Astrocyte (in vitro differentiated cells and primary cell): ENCODE data around the gene POMT2. TPM values are rescaled to one million over a fixed set of nuclear protein-coding genes. Genes with fewer than 3 reads are reported as not detected.

Experiments used
- DNase-seq: peaks from one replicate; pipeline ENCODE4 v3.0.0-alpha.2; 2010; ENCODE audit warnings: low read depth
- FAIRE-seq: peaks from 2 replicates; lab custom pipeline; 2011; peaks lifted over from hg19 to GRCh38; lab: Jason Lieb, UNC
- H2AFZ ChIP-seq: 2 replicates; pipeline ENCODE4 v1.6.0; 2012; ENCODE audit warnings: low read depth, low read length, inconsistent platforms
- H3K27ac ChIP-seq: 2 replicates; pipeline ENCODE4 v1.5.1; 2011; ENCODE audit warnings: low read depth, low read length, inconsistent platforms
- H3K27me3 ChIP-seq: 2 replicates; pipeline ENCODE4 v1.6.0; 2011; ENCODE audit warnings: low read length, inconsistent platforms; ENCODE audit not compliant: insufficient read depth
- H3K36me3 ChIP-seq: 2 replicates; pipeline ENCODE4 v1.5.1; 2011; ENCODE audit warnings: low read length, inconsistent platforms; ENCODE audit not compliant: insufficient read depth
- H3K4me1 ChIP-seq: 2 replicates; pipeline ENCODE4 v1.5.1; 2011; ENCODE audit warnings: low read length, inconsistent platforms; ENCODE audit not compliant: insufficient read depth
- H3K4me2 ChIP-seq: 2 replicates; pipeline ENCODE4 v1.6.0; 2012; ENCODE audit warnings: low read length, inconsistent platforms
- H3K4me3 ChIP-seq: 2 replicates; pipeline ENCODE4 v1.5.1; 2011; ENCODE audit warnings: low read depth, mild to moderate bottlenecking, low read length, inconsistent platforms; ENCODE audit not compliant: insufficient read depth
- H3K79me2 ChIP-seq: 2 replicates; pipeline ENCODE4 v1.6.0; 2012; ENCODE audit warnings: mild to moderate bottlenecking, low read length, inconsistent platforms; ENCODE audit not compliant: insufficient read depth
- H3K9ac ChIP-seq: 2 replicates; pipeline ENCODE4 v1.6.0; 2012; ENCODE audit warnings: mild to moderate bottlenecking, low read length, inconsistent platforms
- H3K9me3 ChIP-seq: 2 replicates; pipeline ENCODE4 v1.5.1; 2012; ENCODE audit warnings: low read depth, mild to moderate bottlenecking, low read length, inconsistent platforms; ENCODE audit not compliant: insufficient read depth
- H4K20me1 ChIP-seq: 2 replicates; pipeline ENCODE4 v1.6.0; 2012; ENCODE audit warnings: low read length, inconsistent platforms; ENCODE audit not compliant: insufficient read depth
- H3K27ac Mint-ChIP-seq: one replicate; pipeline ENCODE4 v1.8.0; 2021; ENCODE audit warnings: mild to moderate bottlenecking, mixed read lengths; ENCODE audit not compliant: unreplicated experiment
- H3K27me3 Mint-ChIP-seq: one replicate; pipeline ENCODE4 v1.8.0; 2021; ENCODE audit warnings: low read depth, mixed read lengths; ENCODE audit not compliant: unreplicated experiment
- H3K36me3 Mint-ChIP-seq: one replicate; pipeline ENCODE4 v1.8.0; 2021; ENCODE audit warnings: low read depth, mixed read lengths; ENCODE audit not compliant: unreplicated experiment
- H3K4me1 Mint-ChIP-seq: one replicate; pipeline ENCODE4 v1.8.0; 2021; ENCODE audit warnings: low read depth, mixed read lengths; ENCODE audit not compliant: unreplicated experiment
- H3K4me3 Mint-ChIP-seq: one replicate; pipeline ENCODE4 v1.8.0; 2021; ENCODE audit warnings: mild to moderate bottlenecking, moderate library complexity, mixed read lengths; ENCODE audit not compliant: unreplicated experiment
- H3K9me3 Mint-ChIP-seq: one replicate; pipeline ENCODE4 v1.8.0; 2021; ENCODE audit warnings: mild to moderate bottlenecking, mixed read lengths; ENCODE audit not compliant: unreplicated experiment
- EZH2 ChIP-seq: IDR thresholded peaks from 2 replicates; pipeline ENCODE4 v1.6.1; 2012; ENCODE audit warnings: mild to moderate bottlenecking, low read length, inconsistent platforms; ENCODE audit not compliant: insufficient read depth
- total RNA-seq: library from RNA; stranded (reverse); gene quantifications from 2 replicates; pipeline ENCODE4 v1.2.1, GENCODE V29; 2021
- TF ChIP-seq, protein P1 (sequence below): IDR thresholded peaks from 2 replicates; pipeline ENCODE4 v1.5.1; 2011; ENCODE audit warnings: low read depth, mild to moderate bottlenecking, inconsistent platforms, low read length, moderate library complexity; ENCODE audit not compliant: insufficient read depth

POMT2 gene
- total RNA-seq, 1 donor from 2014 or later, result 53.4 TPM

DNA sequence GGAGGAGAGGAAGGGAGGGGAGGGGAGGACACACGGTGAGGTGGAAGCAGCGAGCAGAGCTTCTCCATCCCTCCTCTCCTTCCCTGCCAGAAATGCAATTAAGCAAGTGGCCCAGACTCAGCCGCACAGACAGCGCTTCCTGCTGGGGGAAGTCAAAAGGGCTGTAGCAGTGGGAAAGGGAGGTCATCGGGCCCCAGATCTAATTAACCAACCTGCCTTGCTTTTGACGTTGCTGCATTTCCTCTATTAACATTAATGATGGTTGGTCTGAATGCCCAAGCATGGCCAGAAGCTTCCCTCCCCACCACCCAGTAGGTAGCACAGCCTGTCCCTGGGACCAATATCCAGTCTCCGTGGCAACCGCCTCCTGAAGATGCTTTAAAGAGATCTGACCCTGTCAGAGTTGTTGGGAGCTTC is 45.1 kb downstream of the POMT2 start:
- H3K27me3 ChIP-seq, result peaks cover 4% of the 10 kb centered on the region
- H2AFZ ChIP-seq, result no peak overlapping the region
- Mint-ChIP-seq H3K36me3 (peaks cover 16% of the 10 kb centered on the region), H3K4me3 (no peak overlapping the region), H3K27me3 (peaks cover 28% of the 10 kb centered on the region), H3K27ac (no peak overlapping the region), H3K4me1 (no peaks in the 10 kb centered on the region), H3K9me3 (no peaks in the 10 kb centered on the region)
- H3K4me1 ChIP-seq, result no peaks in the 10 kb centered on the region
- no peak overlapping the region for H3K4me3 ChIP-seq
- H4K20me1 ChIP-seq, result no peaks in the 10 kb centered on the region
- FAIRE-seq (no peak), DNase-seq (no peak)
- no peak overlapping the region for H3K9ac ChIP-seq
- TF ChIP-seq EZH2, result no peak
- TF ChIP-seq, protein P1, sequence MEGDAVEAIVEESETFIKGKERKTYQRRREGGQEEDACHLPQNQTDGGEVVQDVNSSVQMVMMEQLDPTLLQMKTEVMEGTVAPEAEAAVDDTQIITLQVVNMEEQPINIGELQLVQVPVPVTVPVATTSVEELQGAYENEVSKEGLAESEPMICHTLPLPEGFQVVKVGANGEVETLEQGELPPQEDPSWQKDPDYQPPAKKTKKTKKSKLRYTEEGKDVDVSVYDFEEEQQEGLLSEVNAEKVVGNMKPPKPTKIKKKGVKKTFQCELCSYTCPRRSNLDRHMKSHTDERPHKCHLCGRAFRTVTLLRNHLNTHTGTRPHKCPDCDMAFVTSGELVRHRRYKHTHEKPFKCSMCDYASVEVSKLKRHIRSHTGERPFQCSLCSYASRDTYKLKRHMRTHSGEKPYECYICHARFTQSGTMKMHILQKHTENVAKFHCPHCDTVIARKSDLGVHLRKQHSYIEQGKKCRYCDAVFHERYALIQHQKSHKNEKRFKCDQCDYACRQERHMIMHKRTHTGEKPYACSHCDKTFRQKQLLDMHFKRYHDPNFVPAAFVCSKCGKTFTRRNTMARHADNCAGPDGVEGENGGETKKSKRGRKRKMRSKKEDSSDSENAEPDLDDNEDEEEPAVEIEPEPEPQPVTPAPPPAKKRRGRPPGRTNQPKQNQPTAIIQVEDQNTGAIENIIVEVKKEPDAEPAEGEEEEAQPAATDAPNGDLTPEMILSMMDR, result no peak
- H3K79me2 ChIP-seq, result no peaks in the 10 kb centered on the region
- H3K4me2 ChIP-seq, result no peak overlapping the region
- no peaks in the 10 kb centered on the region for H3K36me3 ChIP-seq
- H3K27ac ChIP-seq, result no peak overlapping the region
- H3K9me3 ChIP-seq, result no peaks in the 10 kb centered on the region

DNA sequence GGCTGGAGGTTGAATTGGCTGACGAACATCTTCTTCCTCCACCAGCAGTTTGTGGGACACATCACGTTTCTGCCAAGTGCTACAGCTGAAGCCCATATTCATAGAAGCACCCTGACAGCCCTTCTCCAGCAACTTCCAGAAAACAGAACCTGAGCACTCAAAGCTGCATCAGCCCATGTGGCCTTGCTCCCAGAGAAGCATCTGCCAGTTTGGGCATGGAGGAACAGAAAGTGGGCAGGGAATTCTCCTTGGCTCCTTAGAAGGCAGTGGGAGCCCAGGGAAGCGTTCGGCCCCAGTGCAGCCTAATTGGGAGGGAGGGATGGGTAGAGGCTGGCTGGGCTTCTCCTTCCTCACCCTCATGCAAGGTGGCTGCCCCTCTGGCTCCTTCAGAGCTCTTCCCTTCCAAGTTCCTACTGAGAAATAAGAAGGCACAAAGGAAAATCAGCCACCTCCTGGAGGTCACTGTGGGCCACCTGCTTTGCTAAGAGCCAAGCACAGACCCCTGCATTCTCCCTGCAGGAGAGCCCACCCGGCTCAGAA is 45.6 kb downstream of the POMT2 start:
- no peaks in the 10 kb centered on the region for H3K9me3 Mint-ChIP-seq
- Histone ChIP-seq H3K9me3 (no peaks in the 10 kb centered on the region), H3K27me3 (peaks cover 4% of the 10 kb centered on the region), H3K4me2 (no peak overlapping the region), H3K36me3 (no peaks in the 10 kb centered on the region), H3K27ac (no peak overlapping the region), H2AFZ (no peak overlapping the region), H3K9ac (no peak overlapping the region), H3K79me2 (no peaks in the 10 kb centered on the region), H4K20me1 (no peaks in the 10 kb centered on the region), H3K4me3 (no peak overlapping the region), H3K4me1 (no peaks in the 10 kb centered on the region)
- H3K4me1 Mint-ChIP-seq, result no peaks in the 10 kb centered on the region
- H3K27ac Mint-ChIP-seq, result no peak overlapping the region
- TF ChIP-seq EZH2, result no peak
- TF ChIP-seq, protein P1, result no peak
- FAIRE-seq, result no peak
- peaks cover 14% of the 10 kb centered on the region for H3K36me3 Mint-ChIP-seq
- H3K4me3 Mint-ChIP-seq, result no peak overlapping the region
- DNase-seq, result no peak
- H3K27me3 Mint-ChIP-seq, result peaks cover 30% of the 10 kb centered on the region

DNA sequence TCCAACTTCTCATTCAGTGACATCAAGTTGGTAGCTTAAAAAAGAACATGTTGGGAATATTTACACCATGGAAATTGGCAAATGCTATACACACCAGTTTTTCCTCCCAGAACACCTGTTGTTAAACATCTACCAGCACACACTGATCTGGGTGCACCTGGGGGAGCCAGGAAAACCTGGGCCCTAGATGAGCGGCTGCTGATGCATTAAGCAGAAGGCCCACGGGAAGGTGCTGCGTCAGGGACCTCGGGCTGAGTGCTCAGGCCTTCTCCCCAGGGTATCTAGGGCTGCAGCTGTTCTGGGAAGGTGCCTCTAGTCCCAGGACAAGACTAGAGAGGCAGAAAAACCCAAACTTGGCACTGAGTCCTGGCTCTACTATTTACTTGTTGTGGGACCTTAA is 46.9 kb downstream of the POMT2 start:
- Histone ChIP-seq H3K79me2 (no peaks in the 10 kb centered on the region), H3K4me1 (no peaks in the 10 kb centered on the region), H3K9me3 (no peaks in the 10 kb centered on the region), H3K4me2 (no peak overlapping the region), H3K4me3 (no peak overlapping the region), H3K27me3 (peaks cover 10% of the 10 kb centered on the region), H2AFZ (no peak overlapping the region), H3K9ac (no peak overlapping the region), H4K20me1 (no peaks in the 10 kb centered on the region), H3K36me3 (no peaks in the 10 kb centered on the region), H3K27ac (no peak overlapping the region)
- Mint-ChIP-seq H3K4me1 (no peaks in the 10 kb centered on the region), H3K27ac (no peak overlapping the region), H3K36me3 (peaks cover 8% of the 10 kb centered on the region), H3K27me3 (peaks cover 40% of the 10 kb centered on the region), H3K4me3 (no peak overlapping the region), H3K9me3 (no peaks in the 10 kb centered on the region)
- no peak for FAIRE-seq
- no peak for TF ChIP-seq EZH2
- TF ChIP-seq, protein P1, result no peak
- DNase-seq, result no peak
